ENCODE measurements around the gene EXOG. TPM values are rescaled to one million over a fixed set of nuclear protein-coding genes. Genes with fewer than 3 reads are reported as not detected.

Gene EXOG
- polyA plus RNA-seq, 1 donor (not counting 4 experiments of a cell fraction or from before 2014, with no cell fraction given), result 10.3 TPM

DNA sequence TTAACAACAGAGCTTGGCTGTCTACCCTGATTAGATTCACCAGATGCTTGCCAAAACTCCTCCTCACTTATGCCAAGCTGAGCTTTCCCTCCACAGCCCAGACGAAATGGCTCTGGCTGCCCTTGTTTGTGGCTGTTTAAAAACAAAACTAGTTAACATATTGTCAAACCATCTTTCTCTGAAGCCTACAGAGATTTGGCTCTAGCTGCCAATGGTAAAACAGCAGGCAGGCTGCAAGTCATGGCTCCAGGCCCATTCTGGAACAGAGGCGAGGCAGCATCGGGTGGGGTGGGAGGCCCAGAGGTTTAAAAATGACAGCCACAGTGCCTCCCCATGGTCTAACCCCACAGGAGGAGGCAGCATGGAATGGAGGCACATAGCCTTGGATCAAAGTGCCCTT is 77.4 kb downstream of the EXOG start:
- dilution Hi-C loops (cut with MboI; ENCODE audit: extremely low pct_ligation_motif_present, low sequenced_read_pairs), result no loop called here
- no peak for TF ChIP-seq CTCF (optimal IDR thresholded peaks at IDR 0.05 in 1 of 3, IDR thresholded peaks at IDR 0.05 in 1 of 3, conservative IDR thresholded peaks at IDR 0.05 in 1 of 3; ENCODE audit: extremely low read depth in 1 of 3, insufficient read depth in 2 of 3, low read length in 3 of 3)

GRCh38 chr3:38574411-38575278 is 78.5 kb downstream of the EXOG start:
- TF ChIP-seq EZH2 (IDR thresholded peaks at IDR 0.05; ENCODE audit: low read length), result no peak
- TF ChIP-seq CTCF (optimal IDR thresholded peaks at IDR 0.05 in 1 of 3, IDR thresholded peaks at IDR 0.05 in 1 of 3, conservative IDR thresholded peaks at IDR 0.05 in 1 of 3; ENCODE audit: extremely low read depth in 1 of 3, insufficient read depth in 2 of 3, low read length in 3 of 3), result no peak
- no peaks in the 10 kb centered on the region for H3K9me1 ChIP-seq (ENCODE audit: control insufficient read depth, extremely low read depth, insufficient read depth, low read length)
- H3K9ac ChIP-seq (ENCODE audit: control insufficient read depth, extremely low read depth, insufficient read depth, low read length), result no peak overlapping the region
- no peaks in the 10 kb centered on the region for H4K20me1 ChIP-seq (ENCODE audit: control insufficient read depth, extremely low read depth, insufficient read depth, low read length)
- H3K4me3 ChIP-seq (ENCODE audit: control insufficient read depth in 2 of 3, extremely low read depth in 1 of 3, insufficient read depth in 2 of 3, low read depth in 1 of 3, low read length in 3 of 3), result no peak overlapping the region
- no peak for DNase-seq (ENCODE audit: low read depth, low spot score)
- dilution Hi-C loops (cut with MboI; ENCODE audit: extremely low pct_ligation_motif_present, low sequenced_read_pairs), result no loop called here
- no peaks in the 10 kb centered on the region for H3K9me3 ChIP-seq (ENCODE audit: control insufficient read depth, low read depth, low read length)
- H3K27ac ChIP-seq (ENCODE audit: control insufficient read depth, insufficient read depth, low read length), result no peak overlapping the region
- H3K36me3 ChIP-seq (ENCODE audit: control insufficient read depth in 2 of 2, extremely low read depth in 1 of 2, insufficient read depth in 2 of 2, low read length in 2 of 2), result no peaks in the 10 kb centered on the region
- FAIRE-seq, result no peak
- no peak overlapping the region for H2AFZ ChIP-seq (ENCODE audit: control insufficient read depth, low read length)
- peaks cover 7% of the 10 kb centered on the region for H3K27me3 ChIP-seq (ENCODE audit: control insufficient read depth, extremely low read depth, insufficient read depth, low read length)
- H3K4me2 ChIP-seq (ENCODE audit: control insufficient read depth, extremely low read depth, insufficient read depth, low read depth, low read length), result no peak overlapping the region
- H3K4me1 ChIP-seq (ENCODE audit: control insufficient read depth, extremely low read depth, insufficient read depth, low read length), result no peaks in the 10 kb centered on the region
- no peaks in the 10 kb centered on the region for H3K79me2 ChIP-seq (ENCODE audit: control insufficient read depth, insufficient read depth, low read length)

More for the DNA sequence above, 77.4 kb downstream of the EXOG start:
- no peak for DNase-seq (ENCODE audit: low read depth, low spot score)
- Histone ChIP-seq H3K9me3 (ENCODE audit: control insufficient read depth, low read depth, low read length) (no peaks in the 10 kb centered on the region), H3K27me3 (ENCODE audit: control insufficient read depth, extremely low read depth, insufficient read depth, low read length) (peaks cover 7% of the 10 kb centered on the region), H3K9ac (ENCODE audit: control insufficient read depth, extremely low read depth, insufficient read depth, low read length) (no peak overlapping the region), H3K4me2 (ENCODE audit: control insufficient read depth, extremely low read depth, insufficient read depth, low read depth, low read length) (no peak overlapping the region), H3K9me1 (ENCODE audit: control insufficient read depth, extremely low read depth, insufficient read depth, low read length) (no peaks in the 10 kb centered on the region), H3K79me2 (ENCODE audit: control insufficient read depth, insufficient read depth, low read length) (no peaks in the 10 kb centered on the region), H4K20me1 (ENCODE audit: control insufficient read depth, extremely low read depth, insufficient read depth, low read length) (no peaks in the 10 kb centered on the region), H3K36me3 (ENCODE audit: control insufficient read depth in 2 of 2, extremely low read depth in 1 of 2, insufficient read depth in 2 of 2, low read length in 2 of 2) (no peaks in the 10 kb centered on the region), H2AFZ (ENCODE audit: control insufficient read depth, low read length) (no peak overlapping the region), H3K4me1 (ENCODE audit: control insufficient read depth, extremely low read depth, insufficient read depth, low read length) (no peaks in the 10 kb centered on the region), H3K4me3 (ENCODE audit: control insufficient read depth in 2 of 3, extremely low read depth in 1 of 3, insufficient read depth in 2 of 3, low read depth in 1 of 3, low read length in 3 of 3) (no peak overlapping the region), H3K27ac (ENCODE audit: control insufficient read depth, insufficient read depth, low read length) (no peak overlapping the region)
- FAIRE-seq, result no peak
